IgD-negative memory B cell (primary cell): ENCODE results near the gene PQBP1. TPM values are rescaled to one million over a fixed set of nuclear protein-coding genes. Genes with fewer than 3 reads are reported as not detected.
A peak's percentile ranks its signal among the peaks of the same experiment; 100 is the strongest.

ENCODE experiments used
- H3K27ac Mint-ChIP-seq, 3 donors: one replicate each; pipeline ENCODE4 v1.8.0; 2020 to 2022; ENCODE audit warnings: mild to moderate bottlenecking in 3 of 3, mixed read lengths in 3 of 3, moderate library complexity in 1 of 3
- H3K27me3 Mint-ChIP-seq: one replicate; pipeline ENCODE4 v1.8.0; 2021; ENCODE audit warnings: mixed read lengths
- H3K36me3 Mint-ChIP-seq: one replicate; pipeline ENCODE4 v1.8.0; 2020; ENCODE audit warnings: mild to moderate bottlenecking, mixed read lengths
- H3K4me1 Mint-ChIP-seq, 3 donors: one replicate each; pipeline ENCODE4 v1.8.0; 2020 to 2022; ENCODE audit warnings: mixed read lengths in 3 of 3, mild to moderate bottlenecking in 1 of 3
- H3K4me3 Mint-ChIP-seq, 4 donors: one replicate each; pipeline ENCODE4 v1.8.0; 2020 to 2022; ENCODE audit warnings: mild to moderate bottlenecking in 4 of 4, mixed read lengths in 4 of 4, moderate library complexity in 3 of 4
- H3K9me3 Mint-ChIP-seq, 3 donors: one replicate each; pipeline ENCODE4 v1.8.0; 2020 to 2021; ENCODE audit warnings: mixed read lengths in 3 of 3, mild to moderate bottlenecking in 1 of 3
- polyA plus RNA-seq: library from polyadenylated mRNA; unstranded; fragments of 300-500 nt; fragmentation: Illumina TruSeq; gene quantifications from one replicate; pipeline ENCODE4 v1.2.3, GENCODE V29; 2021

Gene PQBP1
- polyA plus RNA-seq, 1 donor from 2014 or later, result 99.8 TPM

DNA sequence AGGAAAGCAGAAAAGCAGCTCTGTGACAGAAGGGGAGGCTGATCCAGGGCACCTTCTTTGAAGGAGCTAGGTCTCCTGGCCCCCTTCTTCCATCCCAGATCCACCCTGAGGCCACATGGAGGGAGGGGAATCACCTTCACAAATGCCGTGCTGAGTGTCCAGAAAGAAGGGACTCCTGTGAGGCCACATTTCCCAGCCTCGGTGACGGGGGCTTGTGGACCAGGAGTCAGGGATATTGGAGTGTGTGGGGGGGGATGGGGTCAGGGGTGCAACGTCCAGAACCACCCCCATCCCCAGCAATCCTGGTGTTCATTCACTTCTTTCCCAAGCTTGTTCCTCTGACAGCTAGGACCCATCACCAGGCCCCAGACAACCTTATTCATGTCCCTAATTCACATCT is 4.8 kb upstream of the PQBP1 start:
- Mint-ChIP-seq H3K4me1 (peaks cover 0 to 10% (median 6%) of the 10 kb centered on the region in 3 donors), H3K27ac (no peak overlapping the region), H3K36me3 (no peaks in the 10 kb centered on the region), H3K4me3 (peak overlapping the region in 2 of 4 donors; percentile 21 to 47), H3K27me3 (peaks cover 1% of the 10 kb centered on the region), H3K9me3 (no peaks in the 10 kb centered on the region)

DNA sequence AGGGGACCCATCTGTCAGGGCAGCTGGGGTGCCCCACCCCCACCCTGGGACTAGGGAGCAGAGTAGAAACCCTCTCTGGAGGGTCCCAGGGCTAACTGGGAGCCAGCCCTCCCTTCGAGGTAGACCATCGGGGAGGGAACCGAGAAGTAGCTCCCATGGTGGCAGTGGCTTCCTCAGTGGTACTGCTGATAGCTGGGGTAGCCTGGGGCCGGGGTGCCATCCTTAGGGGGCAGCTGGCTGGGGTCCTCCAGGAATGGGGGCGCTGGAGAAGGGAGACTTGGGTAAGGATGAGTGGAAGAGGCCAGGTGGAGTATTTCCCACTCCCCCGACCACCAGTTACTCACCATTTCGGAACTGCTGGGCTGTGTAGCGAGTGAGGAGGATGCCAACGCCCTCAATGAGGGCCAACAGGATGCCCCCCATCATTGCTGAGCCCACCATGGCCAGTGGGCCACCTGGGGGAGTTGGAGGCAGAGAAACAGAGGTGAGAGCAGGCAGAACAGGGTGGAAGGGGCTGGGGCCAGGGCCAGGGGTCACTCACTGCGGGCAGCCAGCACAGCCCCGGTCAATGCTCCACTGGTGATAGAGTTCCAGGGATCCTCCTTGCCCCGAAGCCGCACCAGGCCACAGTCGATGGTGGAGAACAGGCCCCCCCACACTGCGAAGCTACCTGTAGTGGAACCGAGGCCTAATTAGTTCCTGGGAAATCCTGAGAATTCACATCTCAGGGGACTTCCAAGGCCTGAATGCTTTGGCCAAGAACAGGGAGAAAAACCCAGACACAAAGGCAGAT is 4.0 kb upstream of the PQBP1 start:
- H3K27ac Mint-ChIP-seq, result peak overlapping the region in 1 of 3 donors; percentile 78
- no peaks in the 10 kb centered on the region for H3K36me3 Mint-ChIP-seq
- H3K9me3 Mint-ChIP-seq, result no peaks in the 10 kb centered on the region
- peak overlapping the region in 1 of 4 donors; percentile 65 for H3K4me3 Mint-ChIP-seq
- peaks cover 0 to 13% (median 6%) of the 10 kb centered on the region in 3 donors for H3K4me1 Mint-ChIP-seq
- H3K27me3 Mint-ChIP-seq, result peaks cover 1% of the 10 kb centered on the region

DNA sequence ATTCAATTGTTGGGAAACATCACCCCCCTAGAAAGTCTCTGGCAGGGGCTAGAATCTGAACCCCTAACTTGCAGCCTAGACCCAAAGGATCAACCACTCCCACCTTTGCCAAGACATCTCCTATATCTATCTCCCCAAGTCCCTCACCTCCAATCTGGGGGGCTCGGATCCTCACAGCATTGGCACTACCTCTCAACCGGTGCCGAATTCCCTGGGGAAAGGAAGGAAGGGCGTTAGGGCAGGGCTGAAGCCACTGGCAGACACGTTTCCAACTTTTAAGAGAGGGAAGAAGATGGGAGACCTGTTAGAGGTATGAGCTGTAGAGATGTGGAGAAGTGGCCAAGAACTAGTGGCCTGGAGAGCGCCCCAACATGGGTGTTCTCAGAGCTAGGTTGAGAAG is 2.8 kb upstream of the PQBP1 start:
- Mint-ChIP-seq H3K27me3 (peaks cover 1% of the 10 kb centered on the region), H3K27ac (peak overlapping the region in 1 of 3 donors; percentile 68), H3K9me3 (no peaks in the 10 kb centered on the region), H3K4me1 (peaks cover 0 to 15% (median 6%) of the 10 kb centered on the region in 3 donors), H3K4me3 (peak overlapping the region in 1 of 4 donors; percentile 65), H3K36me3 (no peaks in the 10 kb centered on the region)

DNA sequence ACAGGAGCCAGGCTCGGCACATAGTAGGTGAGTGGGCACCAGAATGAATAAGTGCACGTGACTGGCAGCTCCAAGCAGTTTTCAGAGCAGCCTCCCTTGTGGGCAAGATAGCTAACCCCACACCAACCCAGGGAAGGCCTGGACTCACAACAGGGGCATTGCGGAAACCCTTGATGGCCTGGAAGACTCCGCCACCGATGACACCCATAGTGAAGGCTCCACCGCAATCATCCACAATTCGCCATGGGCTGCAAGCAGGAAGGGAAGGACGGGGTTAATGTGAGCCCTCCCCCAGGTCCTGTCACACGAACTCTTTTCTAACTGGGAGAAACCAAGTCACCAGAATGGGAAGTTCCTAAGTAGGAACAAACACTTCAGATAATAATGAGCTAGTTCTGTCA is 1.1 kb upstream of the PQBP1 start:
- peak overlapping the region; percentile 61 to 97 (median 90) for H3K27ac Mint-ChIP-seq
- H3K4me1 Mint-ChIP-seq, result peaks cover 0 to 13% (median 2%) of the 10 kb centered on the region in 3 donors
- H3K27me3 Mint-ChIP-seq, result no peaks in the 10 kb centered on the region
- H3K36me3 Mint-ChIP-seq, result no peaks in the 10 kb centered on the region
- H3K4me3 Mint-ChIP-seq, result peak overlapping the region; percentile 75 to 94 (median 90)
- H3K9me3 Mint-ChIP-seq, result no peaks in the 10 kb centered on the region

- Mint-ChIP-seq H3K4me1 (peaks cover 0 to 13% (median 2%) of the 10 kb centered on the region in 3 donors), H3K9me3 (no peaks in the 10 kb centered on the region), H3K4me3 (peak overlapping the region; percentile 75 to 94 (median 90)), H3K36me3 (no peaks in the 10 kb centered on the region), H3K27ac (peak overlapping the region; percentile 61 to 97 (median 90)), H3K27me3 (no peaks in the 10 kb centered on the region)
Observed at GRCh38 chrX:48897157-48897624, 539 bp upstream of the PQBP1 start.

DNA sequence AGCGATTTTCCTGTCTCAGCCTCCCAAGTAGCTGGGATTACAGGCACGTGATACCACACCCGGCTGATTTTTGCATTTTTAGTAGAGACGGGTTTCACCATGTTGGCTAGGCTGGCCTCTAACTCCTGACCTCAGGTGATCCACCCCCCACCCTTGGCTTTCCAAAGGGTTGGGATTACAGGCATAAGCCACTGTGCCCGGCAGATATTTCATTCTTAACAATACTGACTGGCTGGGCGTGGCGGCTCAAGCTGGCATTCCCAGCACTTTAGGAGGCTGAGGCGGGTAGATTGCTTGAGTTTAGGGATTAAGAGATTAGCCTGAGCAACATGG is 1.3 kb downstream of the PQBP1 start:
- Mint-ChIP-seq H3K27me3 (no peaks in the 10 kb centered on the region), H3K27ac (peak overlapping the region in 1 of 3 donors; percentile 88), H3K4me3 (peak overlapping the region in 1 of 4 donors; percentile 12), H3K9me3 (no peaks in the 10 kb centered on the region), H3K36me3 (peaks cover 2% of the 10 kb centered on the region), H3K4me1 (peaks cover 0 to 13% (median 2%) of the 10 kb centered on the region in 3 donors)

GRCh38 chrX:48901069-48901468 is 3.3 kb downstream of the PQBP1 start:
- Mint-ChIP-seq H3K27ac (peak overlapping the region in 1 of 3 donors; percentile 73), H3K36me3 (peaks cover 4% of the 10 kb centered on the region), H3K4me1 (peaks cover 0 to 13% (median 2%) of the 10 kb centered on the region in 3 donors), H3K9me3 (no peaks in the 10 kb centered on the region), H3K4me3 (no peak overlapping the region), H3K27me3 (no peaks in the 10 kb centered on the region)

- H3K36me3 Mint-ChIP-seq, result peaks cover 4% of the 10 kb centered on the region
- H3K27ac Mint-ChIP-seq, result peak overlapping the region in 1 of 3 donors; percentile 9
- peaks cover 0 to 5% (median 0%) of the 10 kb centered on the region in 3 donors for H3K4me1 Mint-ChIP-seq
Observed at GRCh38 chrX:48902135-48902534, 4.4 kb downstream of the PQBP1 start.

GRCh38 chrX:48902776-48903175 is 5.0 kb downstream of the PQBP1 start:
- Mint-ChIP-seq H3K27ac (peak overlapping the region in 1 of 3 donors; percentile 9), H3K27me3 (no peaks in the 10 kb centered on the region), H3K36me3 (peaks cover 4% of the 10 kb centered on the region), H3K9me3 (no peaks in the 10 kb centered on the region), H3K4me3 (peak overlapping the region in 1 of 4 donors; percentile 47), H3K4me1 (peaks cover 0 to 5% (median 0%) of the 10 kb centered on the region in 3 donors)

More at GRCh38 chrX:48902135-48902534, 4.4 kb downstream of the PQBP1 start:
- Mint-ChIP-seq H3K9me3 (no peaks in the 10 kb centered on the region), H3K27me3 (no peaks in the 10 kb centered on the region), H3K4me3 (no peak overlapping the region)

- Mint-ChIP-seq H3K4me1 (peaks cover 0 to 5% (median 0%) of the 10 kb centered on the region in 3 donors), H3K27me3 (no peaks in the 10 kb centered on the region), H3K36me3 (peaks cover 4% of the 10 kb centered on the region), H3K27ac (peak overlapping the region in 1 of 3 donors; percentile 33), H3K4me3 (peak overlapping the region in 1 of 4 donors; percentile 47), H3K9me3 (no peaks in the 10 kb centered on the region)
Observed at GRCh38 chrX:48903290-48903689, 5.6 kb downstream of the PQBP1 start.

- H3K27me3 Mint-ChIP-seq, result no peaks in the 10 kb centered on the region
- peaks cover 4% of the 10 kb centered on the region for H3K36me3 Mint-ChIP-seq
- peak overlapping the region in 1 of 4 donors; percentile 28 for H3K4me3 Mint-ChIP-seq
- no peaks in the 10 kb centered on the region for H3K9me3 Mint-ChIP-seq
- peak overlapping the region in 1 of 3 donors; percentile 85 for H3K27ac Mint-ChIP-seq
- H3K4me1 Mint-ChIP-seq, result peaks cover 0 to 4% (median 0%) of the 10 kb centered on the region in 3 donors
Observed at GRCh38 chrX:48904180-48904579, 6.5 kb downstream of the PQBP1 start.

- Mint-ChIP-seq H3K36me3 (peaks cover 4% of the 10 kb centered on the region), H3K9me3 (no peaks in the 10 kb centered on the region), H3K27ac (no peak overlapping the region), H3K4me1 (peaks cover 0 to 3% (median 0%) of the 10 kb centered on the region in 3 donors), H3K27me3 (no peaks in the 10 kb centered on the region), H3K4me3 (no peak overlapping the region)
Observed at GRCh38 chrX:48904626-48905025, 6.9 kb downstream of the PQBP1 start.

- no peaks in the 10 kb centered on the region for H3K9me3 Mint-ChIP-seq
- H3K27me3 Mint-ChIP-seq, result no peaks in the 10 kb centered on the region
- peaks cover 0 to 1% (median 0%) of the 10 kb centered on the region in 3 donors for H3K4me1 Mint-ChIP-seq
- peaks cover 4% of the 10 kb centered on the region for H3K36me3 Mint-ChIP-seq
- H3K4me3 Mint-ChIP-seq, result no peak overlapping the region
- peak overlapping the region in 1 of 3 donors; percentile 75 for H3K27ac Mint-ChIP-seq
Observed at GRCh38 chrX:48905090-48905790, 7.5 kb downstream of the PQBP1 start.

GRCh38 chrX:48908600-48908999 is 10.9 kb downstream of the PQBP1 start:
- Mint-ChIP-seq H3K36me3 (peaks cover 4% of the 10 kb centered on the region), H3K4me3 (peak overlapping the region in 1 of 4 donors; percentile 4), H3K4me1 (peaks cover 12 to 18% (median 15%) of the 10 kb centered on the region in 3 donors), H3K9me3 (no peaks in the 10 kb centered on the region), H3K27me3 (peaks cover 3% of the 10 kb centered on the region), H3K27ac (peak overlapping the region in 1 of 3 donors; percentile 57)

GRCh38 chrX:48909703-48910294 is 12.1 kb downstream of the PQBP1 start:
- Mint-ChIP-seq H3K9me3 (no peaks in the 10 kb centered on the region), H3K4me1 (peaks cover 12 to 27% (median 15%) of the 10 kb centered on the region in 3 donors), H3K36me3 (no peaks in the 10 kb centered on the region), H3K4me3 (peak overlapping the region in 1 of 4 donors; percentile 87), H3K27me3 (peaks cover 4% of the 10 kb centered on the region), H3K27ac (peak overlapping the region in 2 of 3 donors; percentile 16 to 57)
